Activated naive CD8-positive, alpha-beta T cell treated with anti-CD3 and anti-CD28 coated beads, Interleukin-2, amount 10 ng/mL, durations not matched to agents 7 days and 5 days (primary cell): ENCODE data around the gene SH3BP5. TPM values are rescaled to one million over a fixed set of nuclear protein-coding genes. Genes with fewer than 3 reads are reported as not detected.

Source experiments
- ATAC-seq: fragments of 150-1000 bp; cut with Tn5 transposase; one replicate; pipeline ENCODE4 v1.10.0; 2021; ENCODE audit warnings: low read depth, moderate library complexity
- POLR2A ChIA-PET: fragments of 350-600 bp; sonication (Branson Sonifier 250); formaldehyde crosslinking; loops from one replicate; lab custom pipeline; 2021; ENCODE audit warnings: antibody characterized with exemption; lab: Charles Lee
- DNase-seq: peaks from one replicate; pipeline ENCODE4 v3.0.0; 2021
- H3K27ac Mint-ChIP-seq: one replicate; pipeline ENCODE4 v1.8.0; 2022; ENCODE audit warnings: mild to moderate bottlenecking, mixed read lengths
- H3K27me3 Mint-ChIP-seq: one replicate; pipeline ENCODE4 v1.8.0; 2022; ENCODE audit warnings: mild to moderate bottlenecking, moderate library complexity, mixed read lengths
- H3K36me3 Mint-ChIP-seq: one replicate; pipeline ENCODE4 v1.8.0; 2021; ENCODE audit warnings: mild to moderate bottlenecking, mixed read lengths
- H3K4me1 Mint-ChIP-seq: one replicate; pipeline ENCODE4 v1.8.0; 2021; ENCODE audit warnings: mixed read lengths
- H3K4me3 Mint-ChIP-seq: one replicate; pipeline ENCODE4 v1.8.0; 2022; ENCODE audit warnings: mild to moderate bottlenecking, moderate library complexity, mixed read lengths
- H3K9me3 Mint-ChIP-seq: one replicate; pipeline ENCODE4 v1.8.0; 2021; ENCODE audit warnings: mixed read lengths
- total RNA-seq, 2 experiments: library from RNA; stranded (reverse); gene quantifications; one replicate each; pipeline ENCODE4 v1.2.3, GENCODE V29; 2021

Gene SH3BP5
- total RNA-seq, 2 experiments from 2014 or later: 12.7 to 12.9 TPM

DNA sequence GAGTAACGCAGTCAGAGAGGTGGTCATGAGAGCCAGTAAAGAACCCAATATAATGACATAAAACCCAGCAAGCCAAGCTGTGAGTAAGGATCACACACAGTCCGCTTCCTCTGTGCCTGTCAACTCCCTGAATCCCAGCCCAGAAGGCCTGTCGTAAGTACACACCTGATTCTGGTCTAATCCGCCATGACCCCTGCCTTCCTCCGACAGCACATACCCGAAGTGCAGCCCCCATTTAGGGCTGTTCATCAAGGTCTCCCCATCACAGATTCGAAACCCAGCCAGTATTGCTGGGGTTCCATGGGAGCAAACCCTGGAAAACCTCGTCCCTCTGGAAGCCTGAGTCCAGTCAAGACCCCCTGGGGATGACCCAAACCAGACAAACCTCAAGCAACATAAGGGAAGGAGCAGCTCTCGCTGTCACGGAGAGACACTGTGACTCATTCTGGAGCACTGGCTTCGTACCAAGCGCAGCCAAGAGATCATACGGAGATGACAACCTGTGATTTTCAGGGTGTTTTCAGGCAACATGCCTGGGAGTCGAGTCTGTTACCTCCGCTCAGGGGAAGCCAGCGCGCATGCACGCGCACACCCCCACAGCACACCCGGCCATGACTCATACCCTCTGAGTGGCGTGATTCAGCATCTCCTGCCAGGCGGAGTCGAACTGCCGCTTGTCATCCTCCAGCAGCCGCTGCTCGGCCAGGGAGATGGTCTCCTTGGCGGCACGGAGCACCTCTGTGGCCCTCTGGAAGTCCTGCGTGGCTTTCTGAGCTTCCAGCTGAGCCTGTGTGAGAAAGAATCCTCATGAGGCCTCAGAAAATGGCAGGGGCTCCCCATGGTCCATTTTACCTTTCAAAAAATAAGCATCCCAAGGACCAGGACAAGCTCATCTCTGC lies 63.0 kb downstream of the SH3BP5 start:
- H3K27me3 Mint-ChIP-seq: peaks cover 3% of the 10 kb centered on the region
- H3K27ac Mint-ChIP-seq: peak overlapping the region; percentile 36
- H3K4me3 Mint-ChIP-seq: peak overlapping the region; percentile 32
- H3K36me3 Mint-ChIP-seq: peaks cover 8% of the 10 kb centered on the region
- POLR2A ChIA-PET: interaction anchor here (1.4 to 1.6 kb wide), 2 partner anchors 108 to 288 kb away, joined by 3 to 5 read pairs; no protein-coding TSS in a partner anchor
- ATAC-seq (peak; percentile 59), DNase-seq (peak; percentile 70)
- peaks cover 46% of the 10 kb centered on the region for H3K4me1 Mint-ChIP-seq
- no peaks in the 10 kb centered on the region for H3K9me3 Mint-ChIP-seq

DNA sequence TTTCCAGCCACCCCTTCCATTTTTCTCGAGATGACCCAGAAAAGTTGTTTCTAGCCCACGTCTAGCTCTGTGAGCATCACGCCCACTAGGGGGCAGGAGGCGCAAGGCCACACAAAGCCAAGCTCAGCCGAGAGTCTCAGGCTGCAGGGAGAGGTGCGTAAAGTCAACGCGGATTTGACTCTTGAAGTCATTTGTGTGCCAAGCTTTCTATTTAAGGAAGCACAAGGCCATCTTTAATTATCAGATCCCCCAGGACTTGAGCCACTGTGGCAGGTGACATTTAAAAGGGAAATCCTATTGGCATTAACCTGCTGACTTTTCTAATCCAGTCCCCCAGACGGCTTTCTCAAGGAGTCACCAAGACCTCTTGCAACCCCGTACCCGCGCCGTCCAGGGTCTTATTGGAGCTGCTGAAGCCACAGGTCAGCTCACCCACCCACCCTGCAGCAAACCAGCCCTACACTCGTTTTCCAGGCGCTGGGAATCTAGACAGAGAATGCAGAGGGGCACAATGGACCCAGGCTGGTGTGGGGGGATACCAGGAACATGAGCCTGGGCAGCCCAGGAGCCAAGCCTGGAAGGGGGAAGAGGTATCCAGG lies 64.3 kb downstream of the SH3BP5 start:
- Mint-ChIP-seq H3K4me1 (peaks cover 41% of the 10 kb centered on the region), H3K9me3 (no peaks in the 10 kb centered on the region), H3K4me3 (no peak overlapping the region), H3K36me3 (peaks cover 7% of the 10 kb centered on the region), H3K27ac (no peak overlapping the region), H3K27me3 (peaks cover under 1% of the 10 kb centered on the region)
- POLR2A ChIA-PET: interaction anchor here (1.1 to 1.7 kb wide), 5 partner anchors 62 to 289 kb away, joined by 3 to 7 read pairs (median 4); partner anchors contain the start of genes CAPN7 and SH3BP5
- ATAC-seq (peak; percentile 54), DNase-seq (peak; percentile 82)

DNA sequence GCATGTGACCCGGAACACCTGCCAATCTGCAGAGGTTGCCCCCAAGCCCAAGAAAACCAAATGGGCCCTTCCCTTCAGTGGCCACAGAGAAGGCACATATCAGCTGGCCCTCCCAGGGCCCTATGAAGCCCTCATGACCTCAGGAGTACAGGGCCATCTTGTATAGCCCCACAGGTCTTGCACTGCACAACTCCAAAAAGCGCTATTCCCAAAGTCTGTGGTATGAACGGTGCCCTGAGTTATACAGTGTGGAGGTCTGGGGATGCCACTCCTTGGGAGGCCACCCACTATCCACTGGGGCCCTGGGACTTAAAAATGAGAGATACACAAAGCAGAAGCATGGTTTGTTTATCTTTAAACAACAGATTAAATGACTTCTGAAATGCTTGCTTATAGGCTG lies 64.9 kb downstream of the SH3BP5 start:
- no peak overlapping the region for H3K27ac Mint-ChIP-seq
- no peak for DNase-seq
- H3K4me1 Mint-ChIP-seq: peaks cover 37% of the 10 kb centered on the region

DNA sequence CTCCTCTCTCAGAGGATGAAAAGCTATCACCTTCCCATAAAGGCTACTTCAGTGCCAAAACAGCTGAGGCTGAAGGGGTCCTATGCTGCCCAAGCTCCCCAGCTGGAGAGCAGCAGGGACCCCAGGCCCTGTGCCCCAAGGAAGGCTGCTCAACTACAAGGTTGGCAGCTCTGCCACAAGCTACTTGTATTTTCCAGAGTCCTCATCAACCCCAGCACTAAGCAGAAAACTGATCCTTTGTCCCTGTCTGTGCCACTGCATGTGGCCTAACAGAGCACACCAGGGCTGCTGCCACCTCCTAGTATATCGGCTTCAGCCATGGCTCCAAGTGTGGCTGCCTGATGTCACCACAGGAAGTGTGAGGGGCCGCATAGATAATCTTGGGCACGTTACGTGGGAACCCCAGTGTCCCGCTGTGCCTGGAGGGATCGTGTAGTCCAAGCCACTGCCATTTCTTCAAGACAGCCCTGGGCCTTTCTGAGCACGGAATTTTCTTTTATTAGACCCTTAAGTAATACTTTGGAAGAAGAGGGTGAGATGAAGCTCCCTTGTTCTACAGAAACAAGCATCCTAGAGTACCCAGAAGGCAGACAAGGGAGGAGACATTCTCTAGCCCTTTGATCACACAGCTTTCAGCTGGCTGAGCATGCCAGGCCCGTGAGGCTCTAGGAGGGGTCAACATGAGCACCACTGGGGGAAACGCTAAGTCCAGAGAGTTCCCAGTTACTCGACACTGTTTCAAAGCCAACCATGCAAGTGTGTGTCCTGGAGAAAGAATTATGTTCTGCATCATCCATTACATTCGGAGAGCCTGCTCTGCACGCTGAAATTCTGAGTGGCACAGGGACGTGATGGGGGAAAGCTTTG lies 65.6 kb downstream of the SH3BP5 start:
- no peak for ATAC-seq
- no peaks in the 10 kb centered on the region for H3K9me3 Mint-ChIP-seq
- peaks cover 6% of the 10 kb centered on the region for H3K36me3 Mint-ChIP-seq
- H3K27ac Mint-ChIP-seq: no peak overlapping the region
- H3K4me1 Mint-ChIP-seq: peaks cover 30% of the 10 kb centered on the region
- POLR2A ChIA-PET: interaction anchor here (0.6 to 1.7 kb wide), 2 partner anchors 66 to 303 kb away, joined by 4 to 7 read pairs; partner anchors contain the start of gene SH3BP5
- no peak overlapping the region for H3K4me3 Mint-ChIP-seq
- H3K27me3 Mint-ChIP-seq: no peaks in the 10 kb centered on the region
- no peak for DNase-seq

More for the DNA sequence above, 64.9 kb downstream of the SH3BP5 start:
- ATAC-seq: no peak
- no peak overlapping the region for H3K4me3 Mint-ChIP-seq
- POLR2A ChIA-PET: interaction anchor here (1.1 to 1.7 kb wide), 5 partner anchors 62 to 290 kb away, joined by 3 to 7 read pairs (median 4); partner anchors contain the start of genes CAPN7 and SH3BP5
- H3K27me3 Mint-ChIP-seq: no peaks in the 10 kb centered on the region
- H3K36me3 Mint-ChIP-seq: peaks cover 6% of the 10 kb centered on the region
- no peaks in the 10 kb centered on the region for H3K9me3 Mint-ChIP-seq

DNA sequence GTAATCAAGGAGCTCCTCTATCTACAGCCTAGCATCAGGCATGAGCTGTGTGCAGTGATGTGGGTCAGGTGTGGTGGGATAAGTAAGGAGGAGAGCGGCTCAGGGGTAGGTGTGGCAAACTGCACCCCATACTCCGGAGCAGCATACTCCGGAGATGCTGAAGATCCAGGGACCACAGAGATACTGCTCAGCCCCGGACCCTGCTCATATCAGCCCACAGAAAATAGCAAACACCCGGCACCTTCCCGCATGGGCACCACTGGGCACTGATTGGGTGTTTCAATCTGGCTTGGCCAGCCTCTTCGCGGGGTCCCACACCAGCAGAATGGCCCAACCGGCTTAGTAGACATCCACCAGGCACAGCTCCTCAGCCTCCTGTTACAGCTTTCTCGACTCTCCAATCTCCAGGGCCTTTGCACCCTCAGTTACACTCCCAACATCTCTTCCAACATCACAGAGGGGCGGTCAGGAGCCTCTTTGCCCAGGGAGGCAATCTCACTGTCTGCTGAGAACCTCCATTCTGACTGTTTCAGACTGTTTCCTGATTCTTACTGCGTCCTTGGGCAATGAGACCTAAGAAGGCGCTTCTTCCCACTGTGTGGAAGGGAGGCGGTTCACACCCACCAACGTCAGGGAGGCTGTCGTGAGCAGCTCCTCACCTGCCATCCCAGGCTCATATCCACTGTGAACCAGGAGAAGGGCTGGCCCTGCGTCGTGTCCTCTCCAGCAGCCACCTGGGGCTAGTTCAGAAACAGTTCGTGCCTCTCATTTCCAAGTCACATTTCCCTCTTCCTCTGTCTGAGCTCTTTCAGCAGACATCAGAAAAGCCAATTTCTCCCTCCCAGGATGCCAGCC lies 66.5 kb downstream of the SH3BP5 start:
- no peak for DNase-seq
- Mint-ChIP-seq H3K36me3 (peaks cover 5% of the 10 kb centered on the region), H3K4me3 (no peak overlapping the region), H3K9me3 (no peaks in the 10 kb centered on the region), H3K27ac (no peak overlapping the region), H3K4me1 (peaks cover 27% of the 10 kb centered on the region), H3K27me3 (no peaks in the 10 kb centered on the region)
- POLR2A ChIA-PET: interaction anchor here (0.6 kb wide), 1 partner anchor 304 kb away, joined by 4 read pairs; no protein-coding TSS in a partner anchor
- ATAC-seq: no peak

DNA sequence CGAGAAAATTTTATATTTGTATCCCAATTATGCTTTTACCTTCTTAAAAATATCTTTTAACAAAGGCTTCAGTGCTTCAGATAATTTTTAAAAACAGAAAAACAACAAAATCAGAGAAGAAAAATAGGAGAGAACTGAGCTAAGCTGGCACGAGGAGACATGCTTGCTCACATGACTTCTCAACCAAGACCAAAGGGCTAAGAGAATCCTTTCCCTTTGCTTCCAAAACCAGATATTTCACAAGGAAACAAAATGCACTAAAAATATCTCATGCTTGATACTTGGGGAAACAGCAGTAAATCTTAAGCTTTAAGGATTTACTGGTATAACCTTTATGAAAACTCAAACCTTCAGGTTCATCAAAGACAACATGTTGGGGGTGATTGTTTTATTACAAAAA lies 67.9 kb downstream of the SH3BP5 start:
- no peak for ATAC-seq
- no peak overlapping the region for H3K4me3 Mint-ChIP-seq
- peaks cover 7% of the 10 kb centered on the region for H3K36me3 Mint-ChIP-seq
- no peak overlapping the region for H3K27ac Mint-ChIP-seq
- H3K27me3 Mint-ChIP-seq: no peaks in the 10 kb centered on the region
- POLR2A ChIA-PET: no interaction called here
- H3K4me1 Mint-ChIP-seq: peaks cover 18% of the 10 kb centered on the region
- no peaks in the 10 kb centered on the region for H3K9me3 Mint-ChIP-seq
- no peak for DNase-seq

DNA sequence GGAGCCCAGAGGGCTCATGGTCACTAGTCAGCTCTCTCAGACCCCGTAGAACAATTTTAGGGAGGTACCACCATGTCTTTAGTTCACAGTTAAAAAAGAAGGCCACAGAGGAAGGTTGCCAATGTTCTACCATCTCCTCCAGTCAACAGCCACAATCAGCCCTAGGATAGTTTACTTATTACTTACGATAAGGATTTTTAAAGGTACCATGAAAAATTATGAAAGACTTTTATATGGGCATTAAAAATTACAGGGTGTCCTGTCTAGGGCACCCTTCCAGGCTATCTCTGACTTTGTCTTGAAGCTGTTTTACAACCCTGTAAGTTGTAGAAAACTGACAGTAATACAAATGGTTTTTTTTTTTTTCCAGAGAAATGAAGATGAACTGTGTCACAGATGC lies 68.5 kb downstream of the SH3BP5 start:
- peaks cover 12% of the 10 kb centered on the region for H3K4me1 Mint-ChIP-seq
- POLR2A ChIA-PET: no interaction called here
- peaks cover 7% of the 10 kb centered on the region for H3K36me3 Mint-ChIP-seq
- no peaks in the 10 kb centered on the region for H3K9me3 Mint-ChIP-seq
- DNase-seq (no peak), ATAC-seq (no peak)
- H3K4me3 Mint-ChIP-seq: no peak overlapping the region
- no peak overlapping the region for H3K27ac Mint-ChIP-seq
- no peaks in the 10 kb centered on the region for H3K27me3 Mint-ChIP-seq

DNA sequence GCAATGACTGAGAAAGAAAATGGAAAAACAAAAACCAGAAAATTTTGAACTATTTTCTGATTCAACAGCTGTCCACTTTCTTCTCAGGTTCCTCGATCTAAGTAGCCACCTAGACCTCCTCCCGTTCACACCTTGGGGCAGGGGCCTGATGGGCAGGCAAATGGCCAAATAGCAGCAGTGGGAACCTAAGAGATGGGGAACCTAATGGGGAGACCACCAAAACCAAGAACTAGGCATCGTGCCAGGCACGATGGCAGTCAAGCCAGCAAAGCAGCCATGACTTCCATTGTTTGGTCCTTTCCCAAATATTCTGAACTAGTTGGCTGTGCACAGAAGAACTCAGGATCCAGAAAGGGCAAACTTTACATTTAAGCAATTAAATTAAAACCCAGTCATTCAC lies 69.3 kb downstream of the SH3BP5 start:
- H3K4me3 Mint-ChIP-seq: no peak overlapping the region
- no peaks in the 10 kb centered on the region for H3K9me3 Mint-ChIP-seq
- peaks cover 11% of the 10 kb centered on the region for H3K4me1 Mint-ChIP-seq
- no peaks in the 10 kb centered on the region for H3K27me3 Mint-ChIP-seq
- H3K36me3 Mint-ChIP-seq: peaks cover 10% of the 10 kb centered on the region
- POLR2A ChIA-PET: no interaction called here
- DNase-seq (no peak), ATAC-seq (no peak)
- H3K27ac Mint-ChIP-seq: no peak overlapping the region

DNA sequence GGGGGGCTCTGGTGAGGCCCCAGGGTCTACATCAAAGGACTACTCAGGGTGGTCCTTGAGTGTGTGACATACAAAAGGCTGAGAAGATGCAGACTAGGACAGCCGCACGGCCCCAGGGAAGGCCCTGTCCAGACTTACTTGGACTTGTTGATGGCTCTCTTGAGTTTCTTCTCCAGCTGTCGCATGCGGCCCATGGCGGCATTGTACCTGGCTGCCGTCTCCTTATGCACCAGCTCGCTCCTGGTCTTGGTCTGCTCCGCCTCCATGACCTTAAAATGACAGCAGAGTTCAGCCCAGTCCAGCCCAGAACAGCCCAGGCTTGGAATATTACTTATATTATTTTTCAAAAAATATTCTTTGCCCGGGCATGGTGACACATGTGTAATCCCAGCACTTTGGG lies 70.4 kb downstream of the SH3BP5 start:
- Mint-ChIP-seq H3K27ac (no peak overlapping the region), H3K4me1 (peaks cover 8% of the 10 kb centered on the region)
- POLR2A ChIA-PET: no interaction called here

DNA sequence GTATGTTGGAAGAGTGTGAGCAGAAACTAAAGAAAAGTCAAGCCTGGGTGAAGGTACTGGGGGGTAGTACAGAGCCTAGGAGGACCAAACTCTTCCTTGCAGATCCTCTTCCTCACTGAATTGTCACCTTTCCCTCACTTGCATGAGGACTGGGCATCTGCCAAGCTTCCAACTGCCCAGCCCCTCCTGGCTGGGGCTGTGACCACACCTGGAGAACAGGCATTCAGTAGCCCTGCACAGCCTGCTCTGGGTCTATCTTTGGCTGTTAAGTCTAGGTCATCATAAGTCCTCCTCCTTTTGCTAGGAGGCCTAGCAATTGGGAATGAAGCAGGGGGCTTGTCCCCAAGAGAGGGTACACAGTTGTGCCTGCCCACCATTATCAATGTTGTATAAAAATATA lies 71.1 kb downstream of the SH3BP5 start:
- Mint-ChIP-seq H3K27me3 (no peaks in the 10 kb centered on the region), H3K4me3 (no peak overlapping the region), H3K36me3 (peaks cover 15% of the 10 kb centered on the region), H3K4me1 (peaks cover 8% of the 10 kb centered on the region), H3K9me3 (no peaks in the 10 kb centered on the region), H3K27ac (no peak overlapping the region)
- POLR2A ChIA-PET: no interaction called here
- ATAC-seq (no peak), DNase-seq (no peak)

More for the DNA sequence above, 70.4 kb downstream of the SH3BP5 start:
- H3K4me3 Mint-ChIP-seq: no peak overlapping the region
- no peak for ATAC-seq
- DNase-seq: no peak
- no peaks in the 10 kb centered on the region for H3K9me3 Mint-ChIP-seq
- peaks cover 14% of the 10 kb centered on the region for H3K36me3 Mint-ChIP-seq
- no peaks in the 10 kb centered on the region for H3K27me3 Mint-ChIP-seq

DNA sequence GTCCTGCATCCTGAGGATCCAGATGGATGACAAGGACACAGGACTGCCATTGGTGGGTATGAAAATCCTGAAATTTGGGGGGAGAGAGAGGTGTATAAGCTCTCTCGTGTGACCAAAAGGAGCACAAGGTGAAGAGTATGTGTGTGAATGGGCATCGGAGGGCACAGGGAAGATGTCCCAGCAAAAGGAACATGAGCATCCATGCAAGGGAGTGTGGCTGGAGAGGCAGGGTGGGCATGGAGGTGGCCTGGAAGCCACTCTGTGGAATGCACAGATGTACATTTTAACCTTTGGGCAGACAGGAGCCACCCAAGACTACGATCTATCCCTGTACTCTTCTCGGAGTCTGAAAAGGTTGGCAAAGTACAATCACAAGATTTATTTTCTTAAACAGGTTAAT lies 71.9 kb downstream of the SH3BP5 start:
- POLR2A ChIA-PET: no interaction called here
- H3K9me3 Mint-ChIP-seq: no peaks in the 10 kb centered on the region
- H3K4me1 Mint-ChIP-seq: peaks cover 7% of the 10 kb centered on the region
- no peak overlapping the region for H3K4me3 Mint-ChIP-seq
- H3K36me3 Mint-ChIP-seq: peaks cover 18% of the 10 kb centered on the region
- no peaks in the 10 kb centered on the region for H3K27me3 Mint-ChIP-seq
- no peak overlapping the region for H3K27ac Mint-ChIP-seq
- DNase-seq (no peak), ATAC-seq (no peak)

DNA sequence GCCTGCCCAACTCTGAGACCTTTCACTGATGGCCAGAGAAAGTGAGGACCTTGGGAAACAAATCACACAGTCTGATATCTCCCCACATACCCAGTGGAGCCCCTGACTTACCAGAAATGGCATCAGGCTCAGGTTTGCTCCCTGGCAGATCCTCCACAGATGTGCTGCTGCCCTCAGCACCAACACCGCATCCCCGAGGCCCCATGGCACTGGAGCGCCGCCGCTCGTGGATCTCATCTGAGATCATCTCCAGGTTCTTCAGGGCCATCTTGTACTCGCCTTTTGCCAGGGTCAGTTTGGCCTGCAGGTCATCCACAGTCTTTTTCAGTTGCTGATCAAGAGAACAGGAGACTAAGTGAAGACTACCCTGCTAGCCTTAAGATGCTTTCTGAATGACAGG lies 73.7 kb downstream of the SH3BP5 start:
- DNase-seq: no peak
- Mint-ChIP-seq H3K36me3 (peaks cover 18% of the 10 kb centered on the region), H3K27ac (no peak overlapping the region), H3K4me3 (no peak overlapping the region), H3K9me3 (no peaks in the 10 kb centered on the region), H3K27me3 (no peaks in the 10 kb centered on the region), H3K4me1 (no peaks in the 10 kb centered on the region)
- ATAC-seq: no peak
- POLR2A ChIA-PET: no interaction called here
